HL-60/S4 treated with retinoic acid at 250 ng/mL for 4 days and 3 days (cell line): ENCODE data around the gene CMSS1.

Experiments used
- in situ Hi-C: fragments of 300-500 bp; cut with MboI; formaldehyde crosslinking; loops from 2 replicates; pipeline ENCODE4 v1.7.0; 2022; ENCODE audit warnings: low sequenced_read_pairs

Gene CMSS1

DNA sequence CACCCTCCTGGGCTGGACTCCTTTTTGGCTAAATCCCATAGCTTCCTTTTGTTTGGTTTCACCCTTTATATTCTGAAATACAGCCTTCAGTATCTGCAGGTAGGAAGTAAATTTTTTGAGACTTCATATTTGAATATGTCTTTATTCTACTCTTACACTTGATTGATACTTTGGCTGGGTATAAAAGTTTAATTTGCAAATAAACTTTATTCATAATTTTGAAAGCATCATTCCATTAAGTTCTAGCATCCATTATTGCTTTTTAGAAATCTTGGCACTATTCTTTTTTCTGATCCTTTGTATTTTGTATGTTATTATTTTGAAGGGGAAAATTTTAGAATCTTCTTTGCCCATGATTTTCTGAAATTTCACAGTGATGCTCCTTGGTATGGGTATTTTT, 337.9 kb downstream of the CMSS1 start:
- in situ Hi-C loops, result no loop called here

DNA sequence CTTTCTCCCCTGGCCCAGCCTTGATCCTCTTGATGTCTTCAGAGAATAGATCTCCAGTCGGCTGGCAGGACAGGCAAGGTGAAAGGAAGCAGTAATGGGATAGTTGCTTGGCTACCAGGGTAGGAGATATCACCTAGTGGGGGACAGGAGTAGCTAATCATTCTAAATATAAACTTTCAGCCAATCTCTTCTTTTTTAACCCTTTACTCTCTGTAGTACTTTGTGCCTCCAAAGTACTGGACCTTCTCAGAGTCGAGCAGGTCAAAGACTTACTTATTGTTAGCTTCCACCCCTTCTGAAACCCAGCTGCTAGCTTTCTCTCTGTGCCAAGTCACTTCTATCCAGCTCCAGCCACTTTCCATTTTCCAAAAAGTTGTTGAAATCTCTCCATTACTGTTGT, 340.0 kb downstream of the CMSS1 start:
- in situ Hi-C loops, result no loop called here

GRCh38 chr3:100158918-100159330, 341.3 kb downstream of the CMSS1 start:
- in situ Hi-C loops, result no loop called here

DNA sequence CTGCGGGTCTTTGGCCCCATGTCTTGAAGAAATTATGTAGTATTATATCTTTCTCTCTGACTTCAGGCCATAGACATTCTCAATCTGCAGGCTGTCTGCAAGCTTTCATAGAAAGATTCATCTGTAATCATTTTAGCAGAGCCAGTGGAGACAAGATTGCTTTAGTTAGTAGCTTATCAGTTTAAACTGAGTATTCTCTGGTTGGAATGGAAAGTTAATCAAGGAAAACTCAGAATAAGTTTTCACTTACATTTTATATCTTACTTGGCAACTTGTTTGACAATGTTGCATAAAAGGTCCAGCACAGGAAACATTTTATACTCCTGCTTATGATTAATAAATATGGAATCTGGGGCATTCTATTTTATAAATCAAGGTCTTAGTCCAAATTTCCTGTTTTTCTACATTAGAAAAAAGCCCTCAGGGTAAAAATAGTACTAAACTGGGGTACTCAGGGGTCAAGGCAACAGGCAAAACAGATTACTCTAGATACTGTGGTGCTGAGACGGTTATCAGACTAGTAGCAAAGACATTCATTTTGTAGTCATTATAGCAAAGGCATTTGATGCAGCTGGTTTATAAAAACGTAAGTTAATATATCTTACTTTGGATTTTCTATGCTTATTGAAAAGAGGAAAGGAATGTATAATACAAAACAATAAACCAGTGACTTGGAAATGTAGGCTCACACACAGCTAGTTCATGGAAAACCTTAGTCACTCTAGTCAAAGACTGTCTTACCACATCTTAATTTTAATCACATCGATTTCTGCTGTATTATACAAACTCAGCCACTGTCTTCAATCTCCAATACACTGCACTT, 341.9 kb downstream of the CMSS1 start:
- in situ Hi-C loops, result no loop called here

DNA sequence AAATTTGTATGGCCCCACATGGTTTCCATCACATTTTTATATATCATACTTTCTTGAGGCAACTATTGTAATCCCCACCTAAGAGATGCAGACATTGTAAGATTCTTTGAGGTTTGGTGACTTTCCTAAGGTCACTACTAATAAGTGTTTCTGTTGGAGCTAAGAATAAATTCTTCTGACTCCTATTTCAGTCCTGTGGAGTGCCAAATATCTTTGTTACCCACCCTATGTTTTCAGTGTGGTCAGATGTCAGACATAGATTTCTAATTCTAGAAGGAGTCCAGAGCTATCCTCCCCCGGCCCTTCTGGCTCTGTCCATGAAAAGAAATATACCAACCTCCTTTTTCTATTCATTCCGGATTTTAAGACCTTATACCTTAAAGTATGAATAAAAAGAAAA, 342.9 kb downstream of the CMSS1 start:
- in situ Hi-C loops, result no loop called here

DNA sequence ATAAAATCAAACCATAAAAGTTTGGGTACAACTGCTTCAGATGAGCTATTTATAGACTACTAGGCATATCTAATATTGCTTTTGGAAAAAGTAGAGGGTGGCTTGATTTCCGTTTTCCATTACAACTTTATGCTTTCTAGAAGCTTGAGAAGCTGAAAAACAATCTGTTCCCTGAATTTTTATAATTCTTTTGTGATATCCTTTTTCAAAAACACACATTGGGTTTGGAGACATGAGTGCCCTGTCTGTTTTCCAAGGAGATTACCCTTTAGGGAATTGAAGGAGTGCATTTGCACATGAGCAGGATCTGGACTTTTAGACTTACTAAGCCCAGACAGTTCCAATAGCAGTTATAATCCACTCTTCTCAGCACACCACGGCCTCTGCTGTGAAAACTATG, 346.1 kb downstream of the CMSS1 start:
- in situ Hi-C loops, result no loop called here

DNA sequence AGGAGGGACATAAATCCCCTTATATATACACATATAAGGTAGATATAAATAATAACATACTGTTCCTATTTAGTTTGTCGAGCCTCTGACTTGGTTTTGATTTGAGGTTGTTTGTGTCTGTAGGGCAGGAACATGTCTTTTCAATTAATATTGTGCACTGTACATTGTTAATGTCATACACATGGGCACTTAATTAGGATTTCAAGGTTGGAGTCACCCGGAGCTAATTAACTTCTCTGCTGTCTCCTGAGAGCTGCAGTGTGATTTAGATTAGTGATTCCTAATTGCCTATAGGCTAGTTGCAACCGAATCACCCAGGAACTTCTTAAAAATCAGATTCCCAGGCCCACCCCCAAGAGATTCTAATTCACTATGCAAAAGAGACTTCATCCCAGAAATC, 347.1 kb downstream of the CMSS1 start:
- in situ Hi-C loops, result no loop called here

- in situ Hi-C loops, result no loop called here
Observed at GRCh38 chr3:100165926-100166550, 348.4 kb downstream of the CMSS1 start.

DNA sequence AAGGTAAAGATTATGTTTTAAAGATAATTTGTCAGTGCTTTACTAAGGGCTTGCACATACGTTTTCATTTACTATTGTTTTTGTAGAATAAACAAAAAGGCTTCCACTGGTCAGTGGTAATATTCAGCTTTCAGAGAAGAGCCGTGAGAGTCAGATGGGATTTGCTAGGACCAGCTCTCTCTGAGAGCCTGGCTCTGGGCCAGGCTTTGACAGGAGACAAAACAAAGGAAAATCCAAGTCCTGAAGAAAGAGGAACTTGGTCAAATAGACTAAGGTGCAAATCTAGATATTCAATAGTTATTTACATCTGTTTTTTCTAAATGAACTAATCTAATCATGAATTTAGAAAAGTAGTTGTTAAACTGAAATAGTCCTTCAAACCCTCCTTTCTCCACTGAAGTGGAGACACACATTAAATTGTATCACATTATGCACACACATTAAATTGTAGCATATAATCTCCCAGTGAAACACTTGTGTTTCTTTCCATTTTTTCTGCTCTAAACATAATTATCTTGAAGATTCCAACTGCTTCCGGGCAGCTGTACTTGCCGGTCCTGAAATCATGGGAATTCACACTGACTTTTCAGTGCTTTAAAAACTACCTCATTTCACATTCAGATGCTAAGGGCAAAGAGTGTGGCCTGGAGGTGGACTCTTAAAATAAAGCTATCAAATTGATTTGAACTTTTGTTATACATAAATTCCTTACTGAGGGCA, 351.7 kb downstream of the CMSS1 start:
- in situ Hi-C loops, result no loop called here

GRCh38 chr3:100170486-100170885, 352.8 kb downstream of the CMSS1 start:
- in situ Hi-C loops, result no loop called here

DNA sequence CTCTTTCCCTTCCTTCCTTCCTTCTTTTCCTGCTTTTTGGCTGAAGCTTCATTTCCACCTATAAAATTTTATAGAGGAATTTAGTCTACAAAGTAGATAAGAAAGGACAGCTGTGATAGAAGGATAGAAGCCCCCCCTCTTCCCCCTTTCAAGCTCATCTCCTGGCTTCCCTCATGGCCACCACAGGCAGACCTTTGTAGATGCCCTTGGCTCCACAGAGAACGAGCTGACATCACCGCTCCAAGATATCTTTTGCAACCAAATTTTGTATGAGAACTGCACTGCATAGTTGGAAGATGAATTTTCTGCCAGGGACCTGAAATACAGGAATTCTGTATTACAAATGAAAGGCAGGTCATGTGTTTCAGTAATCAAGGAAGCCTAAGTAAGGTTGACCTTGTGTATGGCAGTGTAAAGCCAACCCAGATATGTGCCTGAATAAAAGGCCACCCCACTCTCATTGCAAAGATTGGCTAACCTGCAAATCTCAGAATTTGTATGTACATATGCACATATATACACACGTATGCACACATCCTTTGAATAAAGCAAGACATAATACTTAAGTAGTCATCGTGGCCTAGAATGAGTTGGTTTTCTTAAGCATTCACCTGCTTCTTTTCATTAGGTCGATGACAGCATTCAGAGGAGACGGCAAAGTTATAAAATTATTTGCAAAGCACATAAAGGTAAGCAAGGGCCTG, 353.7 kb downstream of the CMSS1 start:
- in situ Hi-C loops, result no loop called here

GRCh38 chr3:100173961-100174360, 356.3 kb downstream of the CMSS1 start:
- in situ Hi-C loops, result no loop called here

DNA sequence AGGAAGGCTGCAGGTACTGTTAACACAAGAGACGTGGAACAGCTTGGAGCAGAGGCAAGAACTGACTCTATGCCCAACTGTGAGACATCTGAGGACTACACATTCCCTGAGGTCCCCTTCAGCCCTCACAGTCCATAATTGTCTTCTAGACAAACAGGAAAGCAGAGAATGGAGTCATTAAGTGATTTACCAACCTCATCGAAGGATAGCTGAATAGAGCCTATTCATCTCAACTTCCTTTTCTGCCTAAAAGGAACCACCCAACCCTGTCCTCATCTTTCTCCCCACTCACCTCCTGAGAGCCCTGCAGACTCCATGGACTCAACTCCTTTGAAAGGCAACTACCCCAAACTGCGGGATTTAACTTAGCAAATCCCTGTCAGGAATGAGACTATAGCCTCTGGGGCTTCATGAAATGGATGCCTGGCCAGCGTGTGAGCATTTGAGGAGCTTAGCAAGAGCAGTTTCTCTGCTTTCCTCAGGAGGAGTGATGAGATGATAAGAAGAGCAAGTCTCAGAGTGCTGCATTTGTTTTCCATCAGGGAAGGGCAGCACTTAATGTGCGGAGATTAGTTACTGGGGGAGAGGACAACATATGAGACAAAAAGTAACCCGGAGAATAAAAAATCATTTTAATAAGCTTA, 358.1 kb downstream of the CMSS1 start:
- in situ Hi-C loops, result no loop called here

- in situ Hi-C loops, result no loop called here
Observed at GRCh38 chr3:100179692-100180349, 362.2 kb downstream of the CMSS1 start.

- in situ Hi-C loops, result no loop called here
Observed at GRCh38 chr3:100183608-100184125, 366.0 kb downstream of the CMSS1 start.

GRCh38 chr3:100184948-100185570, 367.4 kb downstream of the CMSS1 start:
- in situ Hi-C loops, result no loop called here

- in situ Hi-C loops, result no loop called here
Observed at GRCh38 chr3:100185847-100186246, 368.2 kb downstream of the CMSS1 start.

- in situ Hi-C loops, result no loop called here
Observed at GRCh38 chr3:100189444-100189964, 371.8 kb downstream of the CMSS1 start.

DNA sequence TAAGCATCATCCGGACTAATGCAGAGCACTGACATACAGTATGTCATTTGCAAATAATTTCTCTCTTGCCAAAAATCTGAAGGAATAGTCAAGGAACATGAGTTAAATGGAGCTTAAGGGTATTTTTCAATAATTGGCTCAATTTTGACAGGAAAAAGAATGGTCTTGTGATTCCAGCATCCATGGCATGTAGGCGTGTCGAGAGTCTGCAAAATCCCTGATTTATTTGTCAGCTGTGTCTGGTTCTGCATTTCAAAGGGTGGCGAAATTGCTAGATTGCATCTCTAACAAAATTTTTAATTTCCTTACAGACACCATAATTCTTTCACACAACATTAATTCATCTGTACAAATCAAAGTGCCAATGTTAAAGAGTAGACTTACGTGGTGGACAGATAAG, 377.7 kb downstream of the CMSS1 start:
- in situ Hi-C loops, result no loop called here
